T-cell (primary cell): ENCODE results near the gene ASCC1. TPM values are rescaled to one million over a fixed set of nuclear protein-coding genes. Genes with fewer than 3 reads are reported as not detected.

Source experiments
- ATAC-seq, 4 experiments: fragments of 200-7000 bp in 3 of 4; fragments of 150-1000 bp in 1 of 4; cut with Tn5 transposase; replicated peaks in 1 of 4; 1 replicate in 3 of 4; 2 replicates in 1 of 4; pipeline ENCODE4 v1.10.0; 2021; ENCODE audit warnings: moderate library complexity in 3 of 4, mild to moderate bottlenecking in 2 of 4, moderate number of reproducible peaks in 1 of 4
- CTCF ChIA-PET, 2 donors: fragments of 300-600 bp; sonication (Branson Sonifier 250); formaldehyde crosslinking; loops; one replicate each; lab custom pipeline; 2022; ENCODE audit warnings: antibody characterized with exemption in 2 of 2; lab: Charles Lee
- POLR2A ChIA-PET, 2 donors: fragments of 300-600 bp; sonication (Branson Sonifier 250); formaldehyde crosslinking; loops; one replicate each; lab custom pipeline; 2022; ENCODE audit warnings: antibody characterized with exemption in 2 of 2; lab: Charles Lee
- DNase-seq, 35 experiments: peaks; one replicate each; pipeline versions ENCODE4 v3.0.0 to v3.0.0-alpha.2; 2013 to 2023
- H3K27ac ChIP-seq: one replicate; pipeline ENCODE4 v1.5.1; 2013; ENCODE audit warnings: low read length
- H3K27me3 ChIP-seq, 2 experiments: replicated peaks in 1 of 2; 1 replicate in 1 of 2; 2 replicates in 1 of 2; pipeline versions ENCODE4 v1.6.1 to v1.7.0; 2013; ENCODE audit warnings: low read length in 1 of 2, mixed read lengths in 1 of 2; ENCODE audit not compliant: control insufficient read depth in 2 of 2, insufficient read depth in 2 of 2; ENCODE audit errors: extremely low read depth in 1 of 2
- H3K36me3 ChIP-seq, 2 donors: 1 replicate in 1 of 2; 2 replicates in 1 of 2; pipeline versions ENCODE4 v1.6.1 to v1.7.0; 2013; ENCODE audit warnings: low read length in 1 of 2; ENCODE audit not compliant: control insufficient read depth in 2 of 2, insufficient read depth in 1 of 2; ENCODE audit errors: extremely low read depth in 1 of 2
- H3K4me1 ChIP-seq, 2 experiments: 1 replicate in 1 of 2; 2 replicates in 1 of 2; pipeline versions ENCODE4 v1.6.1 to v1.7.0; 2013; ENCODE audit warnings: low read length in 2 of 2, mixed read lengths in 1 of 2; ENCODE audit not compliant: insufficient read depth in 2 of 2, control insufficient read depth in 1 of 2; ENCODE audit errors: extremely low read depth in 1 of 2
- H3K4me3 ChIP-seq, 2 donors: 1 replicate in 1 of 2; 2 replicates in 1 of 2; pipeline versions ENCODE4 v1.5.1 to v1.7.0; 2013; ENCODE audit warnings: mild to moderate bottlenecking in 2 of 2, low read length in 1 of 2, moderate library complexity in 1 of 2; ENCODE audit not compliant: control insufficient read depth in 1 of 2; ENCODE audit errors: extremely low read depth in 1 of 2
- H3K9me3 ChIP-seq: 2 replicates; pipeline ENCODE4 v1.7.0; 2013
- H3K27ac Mint-ChIP-seq, 2 donors: one replicate each; pipeline ENCODE4 v1.8.0; 2020 to 2021; ENCODE audit warnings: mild to moderate bottlenecking in 2 of 2, mixed read lengths in 2 of 2
- H3K27me3 Mint-ChIP-seq, 2 donors: one replicate each; pipeline ENCODE4 v1.8.0; 2021 to 2022; ENCODE audit warnings: mixed read lengths in 2 of 2
- H3K36me3 Mint-ChIP-seq: one replicate; pipeline ENCODE4 v1.8.0; 2021; ENCODE audit warnings: mixed read lengths
- H3K4me1 Mint-ChIP-seq, 3 donors: one replicate each; pipeline ENCODE4 v1.8.0; 2020 to 2022; ENCODE audit warnings: mixed read lengths in 3 of 3, mild to moderate bottlenecking in 1 of 3
- H3K4me3 Mint-ChIP-seq, 3 donors: one replicate each; pipeline ENCODE4 v1.8.0; 2020 to 2022; ENCODE audit warnings: mild to moderate bottlenecking in 3 of 3, mixed read lengths in 3 of 3, moderate library complexity in 3 of 3
- H3K9me3 Mint-ChIP-seq, 3 donors: one replicate each; pipeline ENCODE4 v1.8.0; 2020 to 2022; ENCODE audit warnings: mixed read lengths in 3 of 3
- WGBS: methylation state at CpG from one replicate; pipeline ENCODE4 v1.1.5; 2013; ENCODE audit warnings: missing lambda C conversion rate; ENCODE audit not compliant: insufficient coverage; 5-methylcytosine and 5-hydroxymethylcytosine counted together
- total RNA-seq, 35 experiments: library from RNA in 6 of 35; stranded (reverse) in 6 of 35; fragments of 120-200 nt in 1 of 35; gene quantifications; one replicate each; pipeline versions ENCODE4 v1.2.1 to v1.2.4 and lab custom pipeline; 2013 to 2026

The ASCC1 gene
- total RNA-seq, 5 donors from 2014 or later (not counting 1 experiment from before 2014, with no cell fraction given) = 15.7 to 24.1 (median 21.7) TPM

DNA sequence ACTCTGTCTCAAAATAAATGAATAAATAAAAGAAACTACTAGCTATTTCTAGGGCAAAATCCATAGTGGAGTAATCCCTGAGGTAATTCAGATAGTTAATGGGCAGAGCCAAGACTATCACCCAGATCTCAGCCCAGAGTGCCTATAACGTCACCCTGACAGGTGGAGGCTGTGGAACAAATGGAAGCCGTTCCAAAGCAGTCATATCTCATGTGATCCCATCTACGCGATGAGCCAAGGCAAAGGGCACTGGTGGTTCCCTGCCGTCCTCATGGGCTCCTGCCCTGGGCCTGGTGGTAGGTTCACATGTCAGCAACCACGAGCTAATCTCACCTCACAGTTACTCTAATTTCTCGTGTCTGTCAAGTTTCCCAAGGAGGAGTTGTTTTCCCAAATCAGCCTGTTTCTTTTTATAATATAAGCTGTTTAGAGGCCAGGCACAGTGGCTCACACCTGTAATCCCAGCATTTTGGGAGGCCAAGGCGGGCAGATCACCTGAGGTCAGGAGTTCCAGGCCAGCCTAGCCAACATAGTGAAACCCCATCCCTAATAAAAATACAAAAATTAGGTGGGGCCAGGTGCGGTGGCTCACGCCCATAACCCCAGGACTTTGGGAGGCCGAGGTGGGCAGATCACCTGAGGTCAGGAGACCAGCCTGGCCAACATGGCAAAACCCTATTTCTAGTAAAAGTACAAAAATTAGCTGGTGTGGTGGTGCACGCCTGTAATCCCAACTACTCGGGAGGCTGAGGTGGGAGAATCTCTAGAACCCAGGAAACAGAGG, 22.5 kb upstream of the ASCC1 start:
- H3K9me3 Mint-ChIP-seq = no peaks in the 10 kb centered on the region
- H3K4me1 Mint-ChIP-seq = peaks cover 32 to 38% (median 34%) of the 10 kb centered on the region in 3 donors
- H3K4me1 ChIP-seq = peaks cover 6 to 22% of the 10 kb centered on the region in 2 experiments
- no peaks in the 10 kb centered on the region for H3K9me3 ChIP-seq
- DNase-seq (no peak), ATAC-seq (no peak)
- peaks cover 11% of the 10 kb centered on the region for H3K36me3 Mint-ChIP-seq
- ChIA-PET CTCF (interaction anchor here in 1 of 2 donors (0.7 kb wide), 1 partner anchor 16 kb away, joined by 4 read pairs; no protein-coding TSS in a partner anchor), POLR2A (interaction anchor here in 1 of 2 donors (0.5 kb wide), 1 partner anchor 17 kb away, joined by 10 read pairs; no protein-coding TSS in a partner anchor)
- H3K27ac Mint-ChIP-seq = no peak overlapping the region
- peaks cover 0 to 30% of the 10 kb centered on the region in 2 donors for H3K36me3 ChIP-seq
- no peak overlapping the region for H3K4me3 Mint-ChIP-seq
- no peaks in the 10 kb centered on the region for H3K27me3 Mint-ChIP-seq
- WGBS = 94% methylated on average over 4 of the region's 13 CpGs
- no peak overlapping the region for H3K4me3 ChIP-seq
- no peaks in the 10 kb centered on the region for H3K27me3 ChIP-seq
- H3K27ac ChIP-seq = no peak overlapping the region

- Histone ChIP-seq H3K4me3 (no peak overlapping the region), H3K27ac (no peak overlapping the region), H3K4me1 (peaks cover 0 to 3% of the 10 kb centered on the region in 2 experiments), H3K36me3 (peaks cover 3 to 47% of the 10 kb centered on the region in 2 donors), H3K27me3 (no peaks in the 10 kb centered on the region), H3K9me3 (no peaks in the 10 kb centered on the region)
- peaks cover 19% of the 10 kb centered on the region for H3K36me3 Mint-ChIP-seq
- H3K4me1 Mint-ChIP-seq = peaks cover 15 to 18% (median 15%) of the 10 kb centered on the region in 3 donors
- no peaks in the 10 kb centered on the region for H3K27me3 Mint-ChIP-seq
- no peak overlapping the region for H3K4me3 Mint-ChIP-seq
- ChIA-PET POLR2A (no interaction called here), CTCF (interaction anchor here in 1 of 2 donors (0.6 to 1.2 kb wide), 2 partner anchors 9 to 109 kb away, joined by 3 to 5 read pairs; no protein-coding TSS in a partner anchor)
- ATAC-seq (no peak), DNase-seq (no peak)
- H3K27ac Mint-ChIP-seq = no peak overlapping the region
- WGBS = 93% methylated on average over 2 of the region's 6 CpGs
- no peaks in the 10 kb centered on the region for H3K9me3 Mint-ChIP-seq
These were observed 19.6 kb upstream of the ASCC1 start for GRCh38 chr10:72235544-72236279.

- H3K36me3 Mint-ChIP-seq = peaks cover 20% of the 10 kb centered on the region
- peaks cover 3 to 58% of the 10 kb centered on the region in 2 donors for H3K36me3 ChIP-seq
These were observed 18.6 kb upstream of the ASCC1 start for GRCh38 chr10:72234560-72235095.

GRCh38 chr10:72233621-72234020, 17.5 kb upstream of the ASCC1 start:
- H3K27me3 Mint-ChIP-seq = no peaks in the 10 kb centered on the region
- Histone ChIP-seq H3K27ac (no peak overlapping the region), H3K9me3 (no peaks in the 10 kb centered on the region), H3K36me3 (peaks cover 3 to 61% of the 10 kb centered on the region in 2 donors), H3K4me3 (no peak overlapping the region), H3K27me3 (no peaks in the 10 kb centered on the region), H3K4me1 (peaks cover 0 to under 1% of the 10 kb centered on the region in 2 experiments)
- H3K27ac Mint-ChIP-seq = no peak overlapping the region
- peaks cover 21 to 30% (median 26%) of the 10 kb centered on the region in 3 donors for H3K4me1 Mint-ChIP-seq
- POLR2A ChIA-PET = no interaction called here
- CTCF ChIA-PET = interaction anchor here (0.6 to 1.0 kb wide), 5 partner anchors 12 to 853 kb away, joined by 3 to 7 read pairs (median 3); no protein-coding TSS in a partner anchor
- no peak for ATAC-seq
- no peak for DNase-seq
- H3K9me3 Mint-ChIP-seq = no peaks in the 10 kb centered on the region
- peaks cover 20% of the 10 kb centered on the region for H3K36me3 Mint-ChIP-seq
- no peak overlapping the region for H3K4me3 Mint-ChIP-seq

More at GRCh38 chr10:72234560-72235095, 18.6 kb upstream of the ASCC1 start:
- H3K27ac Mint-ChIP-seq = no peak overlapping the region
- Histone ChIP-seq H3K4me1 (peaks cover 0 to 3% of the 10 kb centered on the region in 2 experiments), H3K9me3 (no peaks in the 10 kb centered on the region), H3K27me3 (no peaks in the 10 kb centered on the region), H3K4me3 (no peak overlapping the region), H3K27ac (no peak overlapping the region)
- ATAC-seq (no peak), DNase-seq (no peak)
- WGBS = 97% methylated on average over 5 of the region's 6 CpGs
- H3K4me3 Mint-ChIP-seq = no peak overlapping the region
- POLR2A ChIA-PET = no interaction called here
- H3K27me3 Mint-ChIP-seq = no peaks in the 10 kb centered on the region
- CTCF ChIA-PET = interaction anchor here in 1 of 2 donors (0.7 kb wide), 1 partner anchor 102 kb away, joined by 4 read pairs; no protein-coding TSS in a partner anchor
- peaks cover 15 to 23% (median 19%) of the 10 kb centered on the region in 3 donors for H3K4me1 Mint-ChIP-seq
- H3K9me3 Mint-ChIP-seq = no peaks in the 10 kb centered on the region

DNA sequence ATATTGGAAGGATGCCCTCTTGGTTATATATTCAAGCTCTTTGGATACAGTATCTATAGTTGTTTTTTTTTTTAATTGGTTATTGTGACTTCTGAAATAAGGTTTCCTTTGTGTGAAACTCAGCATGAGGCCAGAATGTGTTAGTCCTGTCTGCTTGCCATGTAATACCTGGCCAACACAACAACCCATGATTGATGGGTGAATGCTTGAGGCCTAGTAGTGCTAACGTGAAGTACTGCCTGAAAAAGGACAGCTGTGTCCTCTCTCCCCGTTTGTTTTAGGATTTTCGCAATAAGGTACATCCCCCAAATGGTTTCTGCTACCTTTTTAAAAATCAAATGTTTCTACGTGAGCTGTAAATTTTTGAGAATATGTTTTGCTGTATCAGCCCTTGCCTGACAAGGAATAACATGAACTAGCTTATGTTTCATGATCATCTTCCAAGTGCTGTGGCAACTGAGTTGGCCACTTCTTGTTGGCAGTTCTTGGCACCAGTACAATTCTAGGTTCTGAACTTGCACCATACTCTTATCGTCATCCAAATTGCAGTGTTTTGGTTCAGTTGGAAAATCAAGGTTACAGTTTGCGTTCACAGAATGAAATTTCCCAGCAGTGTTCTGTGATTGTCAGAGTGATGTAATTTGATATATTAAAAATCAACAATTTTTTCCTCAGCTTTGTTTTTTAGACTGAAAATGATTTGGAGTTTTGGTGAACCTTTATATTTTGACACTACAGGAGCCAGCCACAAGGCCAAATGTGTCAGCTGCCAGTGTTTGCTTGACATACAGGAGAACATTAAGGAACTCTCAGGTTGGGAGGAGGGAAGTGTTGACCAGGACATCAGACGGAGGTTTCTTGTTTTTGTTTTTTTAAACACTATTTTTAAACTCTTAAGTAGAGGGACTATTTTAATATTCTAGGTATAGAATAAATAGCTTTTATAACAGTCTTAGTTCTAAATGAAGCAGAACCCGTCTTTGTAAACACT, 13.5 kb upstream of the ASCC1 start:
- ATAC-seq = no peak
- peaks cover 42 to 47% (median 45%) of the 10 kb centered on the region in 3 donors for H3K4me1 Mint-ChIP-seq

More for the DNA sequence above, 13.5 kb upstream of the ASCC1 start:
- Histone ChIP-seq H3K4me3 (no peak overlapping the region), H3K4me1 (peaks cover 11 to 14% of the 10 kb centered on the region in 2 experiments), H3K27me3 (no peaks in the 10 kb centered on the region), H3K9me3 (no peaks in the 10 kb centered on the region), H3K36me3 (peaks cover 3 to 55% of the 10 kb centered on the region in 2 donors), H3K27ac (no peak overlapping the region)
- POLR2A ChIA-PET = interaction anchor here (0.6 to 1.0 kb wide), 5 partner anchors 49 to 1847 kb away, joined by 3 to 6 read pairs (median 3); no protein-coding TSS in a partner anchor
- CTCF ChIA-PET = interaction anchor here (0.6 to 2.1 kb wide), 10 partner anchors 10 to 333 kb away, joined by 3 to 9 read pairs (median 3); partner anchors contain the start of gene SPOCK2 (in 1 of the 2)
- Mint-ChIP-seq H3K27me3 (no peaks in the 10 kb centered on the region), H3K4me3 (no peak overlapping the region), H3K36me3 (peaks cover 11% of the 10 kb centered on the region), H3K9me3 (no peaks in the 10 kb centered on the region), H3K27ac (peak overlapping the region; percentile 67 to 76)
- 40% methylated on average over 2 of the region's 8 CpGs for WGBS
- DNase-seq = no peak
